ENCODE measurements around the gene NTNG1. TPM values are rescaled to one million over a fixed set of nuclear protein-coding genes. Genes with fewer than 3 reads are reported as not detected.
A peak's percentile ranks its signal among the peaks of the same experiment; 100 is the strongest.

The NTNG1 gene
- total RNA-seq, 1 donor from 2014 or later, result 0.79 TPM

- no peak overlapping the region for H2AFZ ChIP-seq (replicated peaks)
- Mint-ChIP-seq H3K36me3 (no peaks in the 10 kb centered on the region), H3K27ac (no peak overlapping the region)
Observed at GRCh38 chr1:107342316-107342715, 201.5 kb downstream of the NTNG1 start.

GRCh38 chr1:107342768-107343167, 201.9 kb downstream of the NTNG1 start:
- H3K9me3 ChIP-seq (ENCODE audit: low read depth), result no peaks in the 10 kb centered on the region
- H3K27ac ChIP-seq, result no peak overlapping the region
- no peaks in the 10 kb centered on the region for H3K79me2 ChIP-seq (ENCODE audit: low read depth)
- no peak overlapping the region for H3K9ac ChIP-seq
- no peaks in the 10 kb centered on the region for H3F3A ChIP-seq (ENCODE audit: low read depth)
- H3K36me3 Mint-ChIP-seq, result no peaks in the 10 kb centered on the region
- H3K4me1 Mint-ChIP-seq, result peaks cover 23% of the 10 kb centered on the region
- no peak overlapping the region for H3K4me3 ChIP-seq
- H3K4me3 Mint-ChIP-seq, result no peak overlapping the region
- no peak overlapping the region for H3K4me2 ChIP-seq
- no peak for TF ChIP-seq EZH2 (IDR thresholded peaks at IDR 0.05)
- TF ChIP-seq EZH2phosphoT487 (IDR thresholded peaks at IDR 0.05), result no peak
- TF ChIP-seq CTCF (IDR thresholded peaks at IDR 0.05), result no peak
- H3K4me1 ChIP-seq, result peaks cover 24% of the 10 kb centered on the region
- H2AFZ ChIP-seq (replicated peaks), result no peak overlapping the region
- no peak for DNase-seq (ENCODE audit: low spot score)
- no peaks in the 10 kb centered on the region for H3K36me3 ChIP-seq
- no peak overlapping the region for H3K27ac Mint-ChIP-seq
- H3K9me3 Mint-ChIP-seq, result no peaks in the 10 kb centered on the region
- peaks cover 2% of the 10 kb centered on the region for H3K27me3 Mint-ChIP-seq (ENCODE audit: insufficient read depth, low read depth)
- no peaks in the 10 kb centered on the region for H3K27me3 ChIP-seq
- no peaks in the 10 kb centered on the region for H4K20me1 ChIP-seq (ENCODE audit: low read depth)

More at GRCh38 chr1:107342316-107342715, 201.5 kb downstream of the NTNG1 start:
- H3K4me1 Mint-ChIP-seq, result peaks cover 23% of the 10 kb centered on the region
- H3K36me3 ChIP-seq, result no peaks in the 10 kb centered on the region
- H3K9me3 Mint-ChIP-seq, result no peaks in the 10 kb centered on the region
- no peaks in the 10 kb centered on the region for H4K20me1 ChIP-seq (ENCODE audit: low read depth)
- H3K79me2 ChIP-seq (ENCODE audit: low read depth), result no peaks in the 10 kb centered on the region
- H3F3A ChIP-seq (ENCODE audit: low read depth), result no peaks in the 10 kb centered on the region
- H3K4me3 Mint-ChIP-seq, result no peak overlapping the region
- no peaks in the 10 kb centered on the region for H3K9me3 ChIP-seq (ENCODE audit: low read depth)
- H3K4me3 ChIP-seq, result no peak overlapping the region
- no peaks in the 10 kb centered on the region for H3K27me3 ChIP-seq
- TF ChIP-seq EZH2phosphoT487 (IDR thresholded peaks at IDR 0.05) (no peak), EZH2 (IDR thresholded peaks at IDR 0.05) (no peak)
- H3K4me2 ChIP-seq, result no peak overlapping the region
- DNase-seq (ENCODE audit: low spot score), result no peak
- no peak overlapping the region for H3K27ac ChIP-seq
- no peaks in the 10 kb centered on the region for H3K27me3 Mint-ChIP-seq (ENCODE audit: insufficient read depth, low read depth)
- H3K4me1 ChIP-seq, result peaks cover 24% of the 10 kb centered on the region
- H3K9ac ChIP-seq, result no peak overlapping the region

GRCh38 chr1:107343601-107344000, 202.8 kb downstream of the NTNG1 start:
- no peak overlapping the region for H2AFZ ChIP-seq (replicated peaks)
- Mint-ChIP-seq H3K9me3 (no peaks in the 10 kb centered on the region), H3K27me3 (ENCODE audit: insufficient read depth, low read depth) (peaks cover 2% of the 10 kb centered on the region), H3K4me1 (peaks cover 23% of the 10 kb centered on the region), H3K4me3 (no peak overlapping the region), H3K36me3 (no peaks in the 10 kb centered on the region), H3K27ac (peak overlapping the region; percentile 40)
- H3K9ac ChIP-seq, result no peak overlapping the region
- H3K36me3 ChIP-seq, result no peaks in the 10 kb centered on the region
- TF ChIP-seq EZH2 (IDR thresholded peaks at IDR 0.05) (no peak), EZH2phosphoT487 (IDR thresholded peaks at IDR 0.05) (no peak), CTCF (IDR thresholded peaks at IDR 0.05) (no peak)
- no peak overlapping the region for H3K4me3 ChIP-seq
- H3K9me3 ChIP-seq (ENCODE audit: low read depth), result no peaks in the 10 kb centered on the region
- no peaks in the 10 kb centered on the region for H4K20me1 ChIP-seq (ENCODE audit: low read depth)
- no peaks in the 10 kb centered on the region for H3K27me3 ChIP-seq
- H3F3A ChIP-seq (ENCODE audit: low read depth), result no peaks in the 10 kb centered on the region
- H3K27ac ChIP-seq, result no peak overlapping the region
- peak; percentile 20 for DNase-seq (ENCODE audit: low spot score)
- peaks cover 24% of the 10 kb centered on the region for H3K4me1 ChIP-seq
- peak overlapping the region; percentile 36 for H3K4me2 ChIP-seq
- H3K79me2 ChIP-seq (ENCODE audit: low read depth), result no peaks in the 10 kb centered on the region

GRCh38 chr1:107344268-107344760, 203.5 kb downstream of the NTNG1 start:
- no peaks in the 10 kb centered on the region for H3K36me3 Mint-ChIP-seq
- no peak overlapping the region for H2AFZ ChIP-seq (replicated peaks)
- peak overlapping the region; percentile 30 for H3K27ac Mint-ChIP-seq

More at GRCh38 chr1:107344268-107344760, 203.5 kb downstream of the NTNG1 start:
- Histone ChIP-seq H3K4me1 (peaks cover 24% of the 10 kb centered on the region), H3K27ac (no peak overlapping the region), H3K9ac (no peak overlapping the region), H4K20me1 (ENCODE audit: low read depth) (no peaks in the 10 kb centered on the region), H3K27me3 (no peaks in the 10 kb centered on the region), H3F3A (ENCODE audit: low read depth) (no peaks in the 10 kb centered on the region), H3K79me2 (ENCODE audit: low read depth) (no peaks in the 10 kb centered on the region), H3K9me3 (ENCODE audit: low read depth) (no peaks in the 10 kb centered on the region), H3K4me2 (peak overlapping the region; percentile 36), H3K36me3 (no peaks in the 10 kb centered on the region), H3K4me3 (no peak overlapping the region)
- TF ChIP-seq EZH2 (IDR thresholded peaks at IDR 0.05) (no peak), EZH2phosphoT487 (IDR thresholded peaks at IDR 0.05) (no peak), CTCF (IDR thresholded peaks at IDR 0.05) (no peak)
- Mint-ChIP-seq H3K27me3 (ENCODE audit: insufficient read depth, low read depth) (peaks cover 2% of the 10 kb centered on the region), H3K4me1 (peaks cover 23% of the 10 kb centered on the region), H3K9me3 (no peaks in the 10 kb centered on the region), H3K4me3 (no peak overlapping the region)
- DNase-seq (ENCODE audit: low spot score), result peak; percentile 19

Data from neural progenitor cell (in vitro differentiated cells).